Mucosa of descending colon (tissue), 3 donors: Measurements from ENCODE around the gene CACNA2D2. TPM values are rescaled to one million over a fixed set of nuclear protein-coding genes. Genes with fewer than 3 reads are reported as not detected.
A peak's percentile ranks its signal among the peaks of the same experiment; 100 is the strongest.

Source experiments
- ATAC-seq: fragments of 200-7000 bp; cut with Tn5 transposase; one replicate; pipeline ENCODE4 v1.9.1; 2020; ENCODE audit warnings: mild to moderate bottlenecking, moderate library complexity
- DNase-seq, 3 donors: peaks; one replicate each; pipeline ENCODE4 v3.0.0-alpha.2; 2020
- H3K36me3 ChIP-seq: fragments of 200-600 bp; one replicate; pipeline ENCODE4 v1.8.0; 2021; ENCODE audit warnings: low read depth, mild to moderate bottlenecking
- H3K4me1 ChIP-seq: fragments of 200-600 bp; one replicate; pipeline ENCODE4 v1.8.0; 2021; ENCODE audit warnings: low read depth, mild to moderate bottlenecking
- H3K4me3 ChIP-seq: fragments of 200-600 bp; one replicate; pipeline ENCODE4 v1.8.0; 2021; ENCODE audit warnings: mild to moderate bottlenecking
- H3K9me3 ChIP-seq: fragments of 200-600 bp; one replicate; pipeline ENCODE4 v1.8.0; 2021; ENCODE audit warnings: mild to moderate bottlenecking
- CTCF ChIP-seq: fragments of 200-600 bp; IDR thresholded peaks from one replicate; pipeline ENCODE4 v1.8.0; 2022; ENCODE audit warnings: antibody characterized with exemption, mild to moderate bottlenecking
- intact Hi-C, 2 donors: fragments of 100-400 bp; cut with DNase I in 1 of 2; cut with micrococcal nuclease in 1 of 2; formaldehyde crosslinking; loops; one replicate each; pipeline versions ENCODE4 v1.11.0 to v1.11.1; 2022; cut with DNase I, micrococcal nuclease
- total RNA-seq, 3 donors: library from RNA; stranded (reverse); fragmentation: NEBNext Ultra II Directional in 2 of 3; extraction: Animal tissue kit (Norgen Biotek cat#: 25700) in 2 of 3; gene quantifications; one replicate each; pipeline versions ENCODE4 v1.2.1 to v1.2.4, GENCODE V29; 2021 to 2023
- donor health status: DM: no; HTN: no; CAD: no; lungs with moderate emphysema.
- donor health status: DM: no; HTN: no; CAD: no.
- donor health status: DM: no; HTN: yes; CAD: no.

CACNA2D2 gene
- total RNA-seq, 3 donors from 2014 or later, result 1.5 to 4.9 (median 3.8) TPM

- no peak overlapping the region for H3K4me3 ChIP-seq
- intact Hi-C loops, result loop anchor here (10.0 kb wide), 1 partner anchor 109 kb away; no protein-coding TSS in a partner anchor
- H3K4me1 ChIP-seq, result no peaks in the 10 kb centered on the region
- H3K9me3 ChIP-seq, result no peaks in the 10 kb centered on the region
- TF ChIP-seq CTCF, result peak; percentile 86
- ATAC-seq (peak; percentile 88), DNase-seq (peak; percentile 69 to 85 (median 82))
- no peaks in the 10 kb centered on the region for H3K36me3 ChIP-seq
Observed at GRCh38 chr3:50436114-50436674, 67.2 kb downstream of the CACNA2D2 start.

GRCh38 chr3:50435371-50436113, 67.9 kb downstream of the CACNA2D2 start:
- no peak for ATAC-seq
- intact Hi-C loops, result loop anchor here (10.0 kb wide), 1 partner anchor 109 kb away; no protein-coding TSS in a partner anchor
- no peak overlapping the region for H3K4me3 ChIP-seq

GRCh38 chr3:50433954-50434353, 69.5 kb downstream of the CACNA2D2 start:
- DNase-seq, result no peak

More at GRCh38 chr3:50435371-50436113, 67.9 kb downstream of the CACNA2D2 start:
- Histone ChIP-seq H3K4me1 (no peaks in the 10 kb centered on the region), H3K9me3 (no peaks in the 10 kb centered on the region), H3K36me3 (no peaks in the 10 kb centered on the region)
- TF ChIP-seq CTCF, result no peak
- no peak for DNase-seq

GRCh38 chr3:50430950-50431435, 72.4 kb downstream of the CACNA2D2 start:
- intact Hi-C loops, result loop anchor here (10.0 kb wide), 1 partner anchor 114 kb away; no protein-coding TSS in a partner anchor
- ATAC-seq, result no peak
- Histone ChIP-seq H3K4me1 (no peaks in the 10 kb centered on the region), H3K4me3 (no peak overlapping the region), H3K9me3 (no peaks in the 10 kb centered on the region), H3K36me3 (no peaks in the 10 kb centered on the region)
- no peak for TF ChIP-seq CTCF
- DNase-seq, result no peak

More at GRCh38 chr3:50433954-50434353, 69.5 kb downstream of the CACNA2D2 start:
- no peak for ATAC-seq
- Histone ChIP-seq H3K36me3 (no peaks in the 10 kb centered on the region), H3K9me3 (no peaks in the 10 kb centered on the region), H3K4me3 (no peak overlapping the region), H3K4me1 (no peaks in the 10 kb centered on the region)
- TF ChIP-seq CTCF, result no peak
- intact Hi-C loops, result loop anchor here (10.0 kb wide), 1 partner anchor 111 kb away; no protein-coding TSS in a partner anchor

- Histone ChIP-seq H3K36me3 (no peaks in the 10 kb centered on the region), H3K4me3 (no peak overlapping the region), H3K4me1 (no peaks in the 10 kb centered on the region), H3K9me3 (no peaks in the 10 kb centered on the region)
- DNase-seq, result no peak
- no peak for TF ChIP-seq CTCF
- intact Hi-C loops, result loop anchor here (10.0 kb wide), 1 partner anchor 115 kb away; no protein-coding TSS in a partner anchor
- ATAC-seq, result no peak
Observed at GRCh38 chr3:50430191-50430590, 73.2 kb downstream of the CACNA2D2 start.
